Activated CD8-positive, alpha-beta memory T cell treated with anti-CD3 and anti-CD28 coated beads, Interleukin-2, amount 10 ng/mL, durations not matched to agents 7 days and 5 days (primary cell): Measurements from ENCODE around the gene EXD3. TPM values are rescaled to one million over a fixed set of nuclear protein-coding genes. Genes with fewer than 3 reads are reported as not detected.

Experiments used
- ATAC-seq: fragments of 150-1000 bp; cut with Tn5 transposase; one replicate; pipeline ENCODE4 v1.10.0; 2021; ENCODE audit warnings: moderate library complexity
- CTCF ChIA-PET: fragments of 350-600 bp; sonication (Branson Sonifier 250); formaldehyde crosslinking; loops from one replicate; lab custom pipeline; 2021; ENCODE audit warnings: antibody characterized with exemption; lab: Charles Lee
- DNase-seq: peaks from one replicate; pipeline ENCODE4 v3.0.0-alpha.2; 2020
- H3K27ac Mint-ChIP-seq: one replicate; pipeline ENCODE4 v1.8.0; 2021; ENCODE audit warnings: mild to moderate bottlenecking, mixed read lengths
- H3K27me3 Mint-ChIP-seq: one replicate; pipeline ENCODE4 v1.8.0; 2021; ENCODE audit warnings: mixed read lengths
- H3K36me3 Mint-ChIP-seq: one replicate; pipeline ENCODE4 v1.8.0; 2021; ENCODE audit warnings: mild to moderate bottlenecking, mixed read lengths
- H3K4me1 Mint-ChIP-seq: one replicate; pipeline ENCODE4 v1.8.0; 2021; ENCODE audit warnings: mixed read lengths
- H3K4me3 Mint-ChIP-seq: one replicate; pipeline ENCODE4 v1.8.0; 2021; ENCODE audit warnings: mild to moderate bottlenecking, moderate library complexity, mixed read lengths
- H3K9me3 Mint-ChIP-seq: one replicate; pipeline ENCODE4 v1.8.0; 2022; ENCODE audit warnings: low read depth, mixed read lengths
- total RNA-seq, 2 experiments: library from RNA; stranded (reverse); gene quantifications; one replicate each; pipeline ENCODE4 v1.2.3, GENCODE V29; 2021

EXD3 gene
- total RNA-seq, 2 experiments from 2014 or later = 9.2 to 19.8 TPM

- Mint-ChIP-seq H3K9me3 (no peaks in the 10 kb centered on the region), H3K4me1 (peaks cover 6% of the 10 kb centered on the region), H3K27ac (no peak overlapping the region), H3K36me3 (no peaks in the 10 kb centered on the region), H3K27me3 (peaks cover 2% of the 10 kb centered on the region), H3K4me3 (no peak overlapping the region)
- ATAC-seq (no peak), DNase-seq (no peak)
- CTCF ChIA-PET = interaction anchor here (0.6 to 1.5 kb wide), 2 partner anchors 9 to 100 kb away, joined by 4 read pairs; no protein-coding TSS in a partner anchor
These were observed 14.0 kb upstream of the EXD3 start for GRCh38 chr9:137436761-137437600.

- no peak overlapping the region for H3K27ac Mint-ChIP-seq
- no peaks in the 10 kb centered on the region for H3K9me3 Mint-ChIP-seq
- no peaks in the 10 kb centered on the region for H3K27me3 Mint-ChIP-seq
- CTCF ChIA-PET = interaction anchor here (0.6 to 1.5 kb wide), 2 partner anchors 10 to 99 kb away, joined by 4 read pairs; no protein-coding TSS in a partner anchor
- no peak for ATAC-seq
- no peaks in the 10 kb centered on the region for H3K36me3 Mint-ChIP-seq
- no peak for DNase-seq
- H3K4me3 Mint-ChIP-seq = no peak overlapping the region
- H3K4me1 Mint-ChIP-seq = peaks cover 4% of the 10 kb centered on the region
These were observed 13.2 kb upstream of the EXD3 start for GRCh38 chr9:137435980-137436760.

GRCh38 chr9:137435381-137435891 is 12.5 kb upstream of the EXD3 start:
- ATAC-seq (no peak), DNase-seq (no peak)
- Mint-ChIP-seq H3K27me3 (no peaks in the 10 kb centered on the region), H3K36me3 (no peaks in the 10 kb centered on the region), H3K9me3 (no peaks in the 10 kb centered on the region), H3K4me1 (peaks cover 4% of the 10 kb centered on the region), H3K27ac (no peak overlapping the region), H3K4me3 (no peak overlapping the region)
- CTCF ChIA-PET = interaction anchor here (4.1 kb wide), 1 partner anchor 12 kb away, joined by 20 read pairs; the partner anchor contains the start of genes EXD3 and NOXA1

- H3K9me3 Mint-ChIP-seq = no peaks in the 10 kb centered on the region
- H3K27me3 Mint-ChIP-seq = no peaks in the 10 kb centered on the region
- H3K27ac Mint-ChIP-seq = no peak overlapping the region
- H3K4me3 Mint-ChIP-seq = no peak overlapping the region
- CTCF ChIA-PET = interaction anchor here (4.1 kb wide), 1 partner anchor 12 kb away, joined by 20 read pairs; the partner anchor contains the start of genes EXD3 and NOXA1
- H3K4me1 Mint-ChIP-seq = peaks cover 4% of the 10 kb centered on the region
- ATAC-seq = peak; percentile 16
- DNase-seq = no peak
- no peaks in the 10 kb centered on the region for H3K36me3 Mint-ChIP-seq
These were observed 11.8 kb upstream of the EXD3 start for GRCh38 chr9:137434498-137435380.

- Mint-ChIP-seq H3K27me3 (no peaks in the 10 kb centered on the region), H3K27ac (no peak overlapping the region), H3K9me3 (no peaks in the 10 kb centered on the region), H3K4me3 (no peak overlapping the region), H3K4me1 (peaks cover 4% of the 10 kb centered on the region), H3K36me3 (no peaks in the 10 kb centered on the region)
- DNase-seq (no peak), ATAC-seq (no peak)
- CTCF ChIA-PET = interaction anchor here (4.1 kb wide), 1 partner anchor 11 kb away, joined by 20 read pairs; the partner anchor contains the start of genes EXD3 and NOXA1
These were observed 11.0 kb upstream of the EXD3 start for GRCh38 chr9:137433916-137434431.

GRCh38 chr9:137433349-137433915 is 10.5 kb upstream of the EXD3 start:
- DNase-seq (no peak), ATAC-seq (no peak)
- no peak overlapping the region for H3K4me3 Mint-ChIP-seq
- CTCF ChIA-PET = interaction anchor here (4.1 kb wide), 1 partner anchor 10 kb away, joined by 20 read pairs; the partner anchor contains the start of genes EXD3 and NOXA1
- peaks cover 4% of the 10 kb centered on the region for H3K4me1 Mint-ChIP-seq
- H3K36me3 Mint-ChIP-seq = no peaks in the 10 kb centered on the region
- H3K27ac Mint-ChIP-seq = no peak overlapping the region
- H3K9me3 Mint-ChIP-seq = no peaks in the 10 kb centered on the region
- H3K27me3 Mint-ChIP-seq = no peaks in the 10 kb centered on the region

- CTCF ChIA-PET = interaction anchor here (1.2 to 4.1 kb wide), 2 partner anchors 10 kb away, joined by 6 to 20 read pairs; partner anchors contain the start of genes EXD3 and NOXA1
- ATAC-seq = no peak
- H3K27me3 Mint-ChIP-seq = no peaks in the 10 kb centered on the region
- peaks cover 4% of the 10 kb centered on the region for H3K4me1 Mint-ChIP-seq
- H3K36me3 Mint-ChIP-seq = no peaks in the 10 kb centered on the region
- DNase-seq = no peak
- H3K4me3 Mint-ChIP-seq = no peak overlapping the region
- no peaks in the 10 kb centered on the region for H3K9me3 Mint-ChIP-seq
- H3K27ac Mint-ChIP-seq = no peak overlapping the region
These were observed 9.9 kb upstream of the EXD3 start for GRCh38 chr9:137432687-137433348.

GRCh38 chr9:137431416-137431931 is 8.5 kb upstream of the EXD3 start:
- H3K4me3 Mint-ChIP-seq = no peak overlapping the region
- DNase-seq = no peak
- H3K36me3 Mint-ChIP-seq = no peaks in the 10 kb centered on the region
- CTCF ChIA-PET = interaction anchor here (1.2 to 4.1 kb wide), 2 partner anchors 8 to 12 kb away, joined by 6 to 20 read pairs; partner anchors contain the start of genes EXD3 and NOXA1
- no peak overlapping the region for H3K27ac Mint-ChIP-seq
- H3K9me3 Mint-ChIP-seq = no peaks in the 10 kb centered on the region
- peaks cover 4% of the 10 kb centered on the region for H3K4me1 Mint-ChIP-seq
- no peaks in the 10 kb centered on the region for H3K27me3 Mint-ChIP-seq
- no peak for ATAC-seq

GRCh38 chr9:137430723-137431415 is 7.9 kb upstream of the EXD3 start:
- DNase-seq = no peak
- H3K27me3 Mint-ChIP-seq = no peaks in the 10 kb centered on the region
- H3K4me1 Mint-ChIP-seq = peaks cover 4% of the 10 kb centered on the region
- H3K36me3 Mint-ChIP-seq = no peaks in the 10 kb centered on the region
- ATAC-seq = no peak
- H3K9me3 Mint-ChIP-seq = no peaks in the 10 kb centered on the region
- CTCF ChIA-PET = interaction anchor here (1.6 to 4.1 kb wide), 2 partner anchors 8 to 14 kb away, joined by 7 to 20 read pairs; partner anchors contain the start of genes EXD3 and NOXA1
- no peak overlapping the region for H3K4me3 Mint-ChIP-seq
- H3K27ac Mint-ChIP-seq = no peak overlapping the region

GRCh38 chr9:137429974-137430722 is 7.2 kb upstream of the EXD3 start:
- CTCF ChIA-PET = interaction anchor here (1.6 kb wide), 1 partner anchor 15 kb away, joined by 7 read pairs; no protein-coding TSS in a partner anchor
- no peaks in the 10 kb centered on the region for H3K9me3 Mint-ChIP-seq
- H3K27ac Mint-ChIP-seq = no peak overlapping the region
- peaks cover 4% of the 10 kb centered on the region for H3K4me1 Mint-ChIP-seq
- H3K36me3 Mint-ChIP-seq = no peaks in the 10 kb centered on the region
- H3K4me3 Mint-ChIP-seq = no peak overlapping the region
- DNase-seq (no peak), ATAC-seq (no peak)
- no peaks in the 10 kb centered on the region for H3K27me3 Mint-ChIP-seq
